ENCODE data around the gene D2HGDH.

D2HGDH gene

GRCh38 chr2:241811201-241811951 lies 76.9 kb downstream of the D2HGDH start:
- H3K36me3 ChIP-seq (ENCODE audit: low read depth): no peaks in the 10 kb centered on the region
- DNase-seq (ENCODE audit: low spot score) (no peak), ATAC-seq (ENCODE audit: low read depth) (no peak; the same call in 2 of the 3 replicates)
- H3K4me1 ChIP-seq (ENCODE audit: insufficient read depth, poor library complexity, severe bottlenecking): no peaks in the 10 kb centered on the region
- H3K27me3 ChIP-seq (ENCODE audit: insufficient read depth, poor library complexity, severe bottlenecking): no peaks in the 10 kb centered on the region
- no peak overlapping the region for H3K4me3 ChIP-seq (ENCODE audit: severe bottlenecking)
- H3K27ac ChIP-seq (ENCODE audit: poor library complexity, severe bottlenecking): no peak overlapping the region
- no peaks in the 10 kb centered on the region for H3K9me3 ChIP-seq (ENCODE audit: severe bottlenecking)
- TF ChIP-seq CTCF (IDR thresholded peaks at IDR 0.05; ENCODE audit: poor library complexity, severe bottlenecking): no peak

GRCh38 chr2:241811952-241812729 lies 77.7 kb downstream of the D2HGDH start:
- no peak overlapping the region for H3K27ac ChIP-seq (ENCODE audit: poor library complexity, severe bottlenecking)
- TF ChIP-seq CTCF (IDR thresholded peaks at IDR 0.05; ENCODE audit: poor library complexity, severe bottlenecking): no peak
- ATAC-seq (ENCODE audit: low read depth) (no peak), DNase-seq (ENCODE audit: low spot score) (no peak)
- H3K27me3 ChIP-seq (ENCODE audit: insufficient read depth, poor library complexity, severe bottlenecking): no peaks in the 10 kb centered on the region
- H3K4me1 ChIP-seq (ENCODE audit: insufficient read depth, poor library complexity, severe bottlenecking): no peaks in the 10 kb centered on the region
- H3K4me3 ChIP-seq (ENCODE audit: severe bottlenecking): no peak overlapping the region
- no peaks in the 10 kb centered on the region for H3K9me3 ChIP-seq (ENCODE audit: severe bottlenecking)
- no peaks in the 10 kb centered on the region for H3K36me3 ChIP-seq (ENCODE audit: low read depth)

GRCh38 chr2:241812730-241813643 lies 78.6 kb downstream of the D2HGDH start:
- no peaks in the 10 kb centered on the region for H3K27me3 ChIP-seq (ENCODE audit: insufficient read depth, poor library complexity, severe bottlenecking)
- H3K36me3 ChIP-seq (ENCODE audit: low read depth): no peaks in the 10 kb centered on the region
- H3K27ac ChIP-seq (ENCODE audit: poor library complexity, severe bottlenecking): no peak overlapping the region
- no peaks in the 10 kb centered on the region for H3K9me3 ChIP-seq (ENCODE audit: severe bottlenecking)
- ATAC-seq (ENCODE audit: low read depth) (no peak), DNase-seq (ENCODE audit: low spot score) (no peak)
- H3K4me1 ChIP-seq (ENCODE audit: insufficient read depth, poor library complexity, severe bottlenecking): no peaks in the 10 kb centered on the region
- no peak overlapping the region for H3K4me3 ChIP-seq (ENCODE audit: severe bottlenecking)
- no peak for TF ChIP-seq CTCF (IDR thresholded peaks at IDR 0.05; ENCODE audit: poor library complexity, severe bottlenecking)

GRCh38 chr2:241813644-241814392 lies 79.4 kb downstream of the D2HGDH start:
- Histone ChIP-seq H3K27ac (ENCODE audit: poor library complexity, severe bottlenecking) (no peak overlapping the region), H3K27me3 (ENCODE audit: insufficient read depth, poor library complexity, severe bottlenecking) (no peaks in the 10 kb centered on the region), H3K9me3 (ENCODE audit: severe bottlenecking) (no peaks in the 10 kb centered on the region), H3K4me1 (ENCODE audit: insufficient read depth, poor library complexity, severe bottlenecking) (no peaks in the 10 kb centered on the region), H3K36me3 (ENCODE audit: low read depth) (no peaks in the 10 kb centered on the region), H3K4me3 (ENCODE audit: severe bottlenecking) (no peak overlapping the region)
- ATAC-seq (ENCODE audit: low read depth): no peak
- no peak for DNase-seq (ENCODE audit: low spot score)
- TF ChIP-seq CTCF (IDR thresholded peaks at IDR 0.05; ENCODE audit: poor library complexity, severe bottlenecking): no peak

Measured in RWPE2 (cell line).